GM18508 (cell line): ENCODE measurements around the gene DOCK4.

ENCODE experiments used
- ATAC-seq: cut with Tn5 transposase; IDR thresholded peaks from one replicate; pipeline ENCODE4 v1.9.1; 2021; ENCODE audit warnings: moderate number of reproducible peaks; ENCODE audit not compliant: insufficient read depth, unreplicated experiment

DOCK4 gene

GRCh38 chr7:112088484-112089016 lies 117.6 kb downstream of the DOCK4 start:
- no peak for ATAC-seq

- no peak for ATAC-seq
Measured at GRCh38 chr7:112086496-112087254, 119.5 kb downstream of the DOCK4 start.

GRCh38 chr7:112084520-112084971 lies 121.7 kb downstream of the DOCK4 start:
- ATAC-seq, result peak; percentile 54

- no peak for ATAC-seq
Measured at GRCh38 chr7:112083776-112084355, 122.3 kb downstream of the DOCK4 start.

- no peak for ATAC-seq
Measured at GRCh38 chr7:112082306-112082705, 123.9 kb downstream of the DOCK4 start.

GRCh38 chr7:112081778-112082177 lies 124.4 kb downstream of the DOCK4 start:
- no peak for ATAC-seq

- peak; percentile 24 for ATAC-seq
Measured at GRCh38 chr7:112080978-112081377, 125.2 kb downstream of the DOCK4 start.

GRCh38 chr7:112080441-112080840 lies 125.8 kb downstream of the DOCK4 start:
- peak; percentile 82 for ATAC-seq

- no peak for ATAC-seq
Measured at GRCh38 chr7:112079673-112080072, 126.5 kb downstream of the DOCK4 start.

GRCh38 chr7:112079122-112079521 lies 127.1 kb downstream of the DOCK4 start:
- ATAC-seq, result no peak

GRCh38 chr7:112076324-112076723 lies 129.9 kb downstream of the DOCK4 start:
- no peak for ATAC-seq

- ATAC-seq, result no peak
Measured at GRCh38 chr7:112074464-112074863, 131.7 kb downstream of the DOCK4 start.

GRCh38 chr7:112073530-112073929 lies 132.7 kb downstream of the DOCK4 start:
- no peak for ATAC-seq

GRCh38 chr7:112072541-112073245 lies 133.5 kb downstream of the DOCK4 start:
- ATAC-seq, result no peak

GRCh38 chr7:112071856-112072255 lies 134.3 kb downstream of the DOCK4 start:
- ATAC-seq, result no peak

- no peak for ATAC-seq
Measured at GRCh38 chr7:112070674-112071256, 135.4 kb downstream of the DOCK4 start.

GRCh38 chr7:112069879-112070321 lies 136.3 kb downstream of the DOCK4 start:
- no peak for ATAC-seq

GRCh38 chr7:112068967-112069366 lies 137.2 kb downstream of the DOCK4 start:
- ATAC-seq, result no peak

- no peak for ATAC-seq
Measured at GRCh38 chr7:112067632-112068540, 138.3 kb downstream of the DOCK4 start.

GRCh38 chr7:112067200-112067599 lies 139.0 kb downstream of the DOCK4 start:
- ATAC-seq, result no peak
